Stimulated activated CD4-positive, alpha-beta T cell treated with anti-CD3 and anti-CD28 coated beads, Interleukin-4, amount 100 ng/mL, for 24 hours (primary cell): ENCODE data around the gene ELAVL2.

ENCODE experiments used
- DNase-seq: peaks from one replicate; pipeline ENCODE4 v3.0.0-alpha.2; 2020

Gene ELAVL2

GRCh38 chr9:23721466-23721865, 104.6 kb downstream of the ELAVL2 start:
- no peak for DNase-seq

- no peak for DNase-seq
Measured at GRCh38 chr9:23717505-23717904, 108.5 kb downstream of the ELAVL2 start.

GRCh38 chr9:23707249-23707648, 118.8 kb downstream of the ELAVL2 start:
- DNase-seq, result no peak

- DNase-seq, result no peak
Measured at GRCh38 chr9:23702311-23702922, 123.6 kb downstream of the ELAVL2 start.

- DNase-seq, result no peak
Measured at GRCh38 chr9:23701291-23701690, 124.7 kb downstream of the ELAVL2 start.

- no peak for DNase-seq
Measured at GRCh38 chr9:23700359-23700758, 125.7 kb downstream of the ELAVL2 start.

GRCh38 chr9:23698161-23698560, 127.9 kb downstream of the ELAVL2 start:
- DNase-seq, result no peak

GRCh38 chr9:23695572-23695971, 130.5 kb downstream of the ELAVL2 start:
- no peak for DNase-seq

- no peak for DNase-seq
Measured at GRCh38 chr9:23693374-23693773, 132.7 kb downstream of the ELAVL2 start.

- no peak for DNase-seq
Measured at GRCh38 chr9:23686896-23687295, 139.1 kb downstream of the ELAVL2 start.

GRCh38 chr9:23686257-23686656, 139.8 kb downstream of the ELAVL2 start:
- DNase-seq, result no peak

- no peak for DNase-seq
Measured at GRCh38 chr9:23683611-23684061, 142.4 kb downstream of the ELAVL2 start.

GRCh38 chr9:23682891-23683431, 143.1 kb downstream of the ELAVL2 start:
- no peak for DNase-seq

GRCh38 chr9:23682352-23682751, 143.7 kb downstream of the ELAVL2 start:
- DNase-seq, result no peak

GRCh38 chr9:23677446-23677845, 148.6 kb downstream of the ELAVL2 start:
- no peak for DNase-seq

- no peak for DNase-seq
Measured at GRCh38 chr9:23674016-23674585, 151.9 kb downstream of the ELAVL2 start.

GRCh38 chr9:23672151-23672550, 153.9 kb downstream of the ELAVL2 start:
- DNase-seq, result no peak

GRCh38 chr9:23669776-23670175, 156.3 kb downstream of the ELAVL2 start:
- DNase-seq, result no peak

GRCh38 chr9:23665635-23666034, 160.4 kb downstream of the ELAVL2 start:
- DNase-seq, result no peak

- no peak for DNase-seq
Measured at GRCh38 chr9:23665051-23665450, 161.0 kb downstream of the ELAVL2 start.

- no peak for DNase-seq
Measured at GRCh38 chr9:23663946-23664345, 162.1 kb downstream of the ELAVL2 start.

GRCh38 chr9:23663536-23663935, 162.5 kb downstream of the ELAVL2 start:
- no peak for DNase-seq

- DNase-seq, result no peak
Measured at GRCh38 chr9:23663125-23663524, 162.9 kb downstream of the ELAVL2 start.

- no peak for DNase-seq
Measured at GRCh38 chr9:23662320-23662719, 163.7 kb downstream of the ELAVL2 start.
